Measurements from ENCODE around the gene NKIRAS2.
A peak's percentile ranks its signal among the peaks of the same experiment; 100 is the strongest.

NKIRAS2 gene

GRCh38 chr17:42059815-42060214 lies 39.9 kb downstream of the NKIRAS2 start:
- Mint-ChIP-seq H3K9me3 (no peaks in the 10 kb centered on the region), H3K4me1 (peaks cover 26% of the 10 kb centered on the region), H3K27me3 (ENCODE audit: low read depth) (peaks cover 19% of the 10 kb centered on the region), H3K27ac (no peak overlapping the region), H3K36me3 (ENCODE audit: low read depth) (no peaks in the 10 kb centered on the region), H3K4me3 (no peak overlapping the region)
- no peak for TF ChIP-seq CTCF (IDR thresholded peaks at IDR 0.05; ENCODE audit: unreplicated experiment in 3 of 3)

- Mint-ChIP-seq H3K27ac (no peak overlapping the region), H3K4me1 (peaks cover 22% of the 10 kb centered on the region), H3K4me3 (no peak overlapping the region), H3K36me3 (ENCODE audit: low read depth) (no peaks in the 10 kb centered on the region), H3K9me3 (no peaks in the 10 kb centered on the region), H3K27me3 (ENCODE audit: low read depth) (peaks cover 23% of the 10 kb centered on the region)
- TF ChIP-seq CTCF (IDR thresholded peaks at IDR 0.05; ENCODE audit: unreplicated experiment in 3 of 3): no peak
Measured at GRCh38 chr17:42060231-42060630, 40.3 kb downstream of the NKIRAS2 start.

- Mint-ChIP-seq H3K36me3 (ENCODE audit: low read depth) (no peaks in the 10 kb centered on the region), H3K4me1 (peaks cover 20% of the 10 kb centered on the region), H3K9me3 (no peaks in the 10 kb centered on the region), H3K27me3 (ENCODE audit: low read depth) (peaks cover 19% of the 10 kb centered on the region), H3K27ac (peak overlapping the region in 1 of 3 experiments; percentile 51), H3K4me3 (no peak overlapping the region)
- TF ChIP-seq CTCF (IDR thresholded peaks at IDR 0.05; ENCODE audit: unreplicated experiment in 3 of 3): no peak
Measured at GRCh38 chr17:42061646-42062487, 42.0 kb downstream of the NKIRAS2 start.

- no peak overlapping the region for H3K4me3 Mint-ChIP-seq
- H3K9me3 Mint-ChIP-seq: no peaks in the 10 kb centered on the region
- H3K27ac Mint-ChIP-seq: no peak overlapping the region
- no peaks in the 10 kb centered on the region for H3K36me3 Mint-ChIP-seq (ENCODE audit: low read depth)
- peaks cover 25% of the 10 kb centered on the region for H3K4me1 Mint-ChIP-seq
- TF ChIP-seq CTCF (IDR thresholded peaks at IDR 0.05; ENCODE audit: unreplicated experiment in 3 of 3): no peak
- peaks cover 15% of the 10 kb centered on the region for H3K27me3 Mint-ChIP-seq (ENCODE audit: low read depth)
Measured at GRCh38 chr17:42062681-42063080, 42.8 kb downstream of the NKIRAS2 start.

- Mint-ChIP-seq H3K27me3 (ENCODE audit: low read depth) (peaks cover 15% of the 10 kb centered on the region), H3K4me3 (no peak overlapping the region), H3K9me3 (no peaks in the 10 kb centered on the region), H3K36me3 (ENCODE audit: low read depth) (no peaks in the 10 kb centered on the region), H3K27ac (no peak overlapping the region), H3K4me1 (peaks cover 32% of the 10 kb centered on the region)
- TF ChIP-seq CTCF (IDR thresholded peaks at IDR 0.05; ENCODE audit: unreplicated experiment in 3 of 3): no peak
Measured at GRCh38 chr17:42065201-42065600, 45.3 kb downstream of the NKIRAS2 start.
